SJCRH30 (cell line): ENCODE results near the gene NUTF2. TPM values are rescaled to one million over a fixed set of nuclear protein-coding genes. Genes with fewer than 3 reads are reported as not detected.

Experiments
- DNase-seq, 2 experiments: peaks; one replicate each; pipeline ENCODE4 v3.0.0-alpha.2; 2015 to 2020
- H3K27ac ChIP-seq: fragments of 250-450 bp; sonication (Bioruptor Pico); 2 replicates; pipeline ENCODE4 v1.5.1; 2020; ENCODE audit warnings: mild to moderate bottlenecking, moderate library complexity
- H3K27me3 ChIP-seq: fragments of 250-450 bp; sonication (Bioruptor Pico); 2 replicates; pipeline ENCODE4 v1.5.1; 2020; ENCODE audit warnings: mild to moderate bottlenecking, moderate library complexity
- H3K36me3 ChIP-seq: fragments of 250-450 bp; sonication (Bioruptor Pico); 2 replicates; pipeline ENCODE4 v1.5.1; 2020; ENCODE audit warnings: mild to moderate bottlenecking, moderate library complexity
- H3K4me1 ChIP-seq: fragments of 250-450 bp; sonication (Bioruptor Pico); 2 replicates; pipeline ENCODE4 v1.5.1; 2020; ENCODE audit warnings: mild to moderate bottlenecking, moderate library complexity
- H3K4me3 ChIP-seq: fragments of 250-450 bp; sonication (Bioruptor Pico); 2 replicates; pipeline ENCODE4 v1.5.1; 2020; ENCODE audit warnings: mild to moderate bottlenecking, moderate library complexity
- H3K9me3 ChIP-seq: fragments of 250-450 bp; sonication (Bioruptor Pico); replicated peaks from 2 replicates; pipeline ENCODE4 v1.5.1; 2020; ENCODE audit warnings: mild to moderate bottlenecking, moderate library complexity
- total RNA-seq: library from RNA; depleted of rRNA; stranded (reverse); fragments of >200 nt; shearing (Covaris generic); gene quantifications from 2 replicates; pipeline ENCODE4 v1.2.3, GENCODE V29; 2014; rRNA removed

Gene NUTF2
- total RNA-seq = 164 and 177 TPM in 2 replicates

DNA sequence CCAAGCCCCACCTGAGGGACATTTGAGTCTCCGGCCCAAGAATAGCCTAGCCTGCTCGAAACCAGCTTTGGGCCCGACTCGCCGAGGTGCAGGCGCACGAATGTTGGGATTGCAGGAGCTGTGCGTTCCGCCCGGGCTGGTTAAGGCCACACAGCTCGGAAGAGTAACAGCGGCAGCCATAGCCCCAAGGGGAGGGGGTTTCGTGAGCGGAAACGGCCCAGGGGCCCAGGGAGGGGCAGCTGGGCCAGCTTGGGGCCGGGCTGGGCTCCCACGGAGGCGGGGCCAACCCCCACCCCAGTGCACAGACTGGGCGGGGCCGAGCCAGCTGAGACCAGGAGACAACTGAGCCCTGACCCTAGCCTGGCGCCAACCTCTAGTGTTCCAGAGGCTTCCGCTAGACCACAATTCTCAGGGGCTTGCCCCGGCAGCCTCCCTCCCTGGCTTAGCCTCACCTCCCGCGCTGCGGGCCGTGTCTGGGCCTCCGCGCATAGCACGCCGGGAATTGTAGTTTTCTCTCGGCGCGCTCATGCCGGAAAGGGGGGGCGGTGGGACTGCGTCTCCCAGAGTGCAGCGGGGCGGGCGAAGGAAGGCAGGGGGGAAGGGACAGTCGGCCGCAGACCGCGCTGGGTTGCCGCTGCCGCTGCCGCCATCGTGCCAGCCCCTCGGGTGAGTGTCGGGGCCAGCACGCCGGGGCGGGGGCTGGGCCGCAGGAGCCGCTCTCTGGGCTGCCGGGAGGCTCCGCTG is at the start of gene NUTF2:
TSS of gene NUTF2 (plus strand) at position 614 of the 744 bp plus-strand sequence. CDS start 18,198 bp downstream, outside the sequence.
- peaks cover 5% of the 10 kb centered on the region; the same call in 1 of the 2 replicates for H3K4me1 ChIP-seq
- DNase-seq = peak; percentile 96 to 97
- no peaks in the 10 kb centered on the region for H3K27me3 ChIP-seq
- H3K36me3 ChIP-seq = no peaks in the 10 kb centered on the region
- peak within 1 kb of the TSS; percentile 100 for H3K4me3 ChIP-seq
- no peaks in the 10 kb centered on the region for H3K9me3 ChIP-seq
- H3K27ac ChIP-seq = peak within 1 kb of the TSS; percentile 75

- no peak overlapping the region for H3K27ac ChIP-seq
- no peak for DNase-seq
- H3K27me3 ChIP-seq = no peaks in the 10 kb centered on the region
- no peaks in the 10 kb centered on the region for H3K9me3 ChIP-seq
- no peaks in the 10 kb centered on the region; the same call in 1 of the 2 replicates for H3K36me3 ChIP-seq
- no peaks in the 10 kb centered on the region for H3K4me1 ChIP-seq
- H3K4me3 ChIP-seq = no peak overlapping the region
Measured at GRCh38 chr16:67800338-67800926, 46.3 kb upstream of the NUTF2 start.

DNA sequence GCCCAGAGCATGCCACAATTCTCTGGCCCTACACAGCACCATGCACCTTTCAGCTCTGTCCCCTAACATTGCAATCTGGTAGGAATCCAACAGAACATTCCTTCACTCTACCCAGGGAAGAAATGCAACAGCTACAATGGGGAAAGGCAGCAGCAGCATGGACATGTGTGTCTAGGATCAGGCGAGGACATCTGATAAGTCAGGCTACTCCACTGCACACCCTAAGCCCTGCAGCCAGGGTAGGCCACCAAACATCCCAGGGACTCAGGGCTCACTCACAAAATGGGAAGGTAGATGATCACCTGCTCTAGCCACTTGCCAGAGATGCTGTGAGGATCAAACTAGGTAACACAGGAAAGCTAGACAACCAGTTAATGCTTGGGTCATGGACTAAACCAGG is 45.5 kb upstream of the NUTF2 start:
- H3K9me3 ChIP-seq = no peaks in the 10 kb centered on the region
- H3K36me3 ChIP-seq = no peaks in the 10 kb centered on the region; the same call in 1 of the 2 replicates
- DNase-seq = no peak
- no peak overlapping the region for H3K4me3 ChIP-seq
- no peaks in the 10 kb centered on the region for H3K27me3 ChIP-seq
- H3K4me1 ChIP-seq = no peaks in the 10 kb centered on the region
- no peak overlapping the region for H3K27ac ChIP-seq

GRCh38 chr16:67801883-67802282 is 44.9 kb upstream of the NUTF2 start:
- H3K27me3 ChIP-seq = no peaks in the 10 kb centered on the region
- no peaks in the 10 kb centered on the region; the same call in 1 of the 2 replicates for H3K36me3 ChIP-seq
- H3K9me3 ChIP-seq = no peaks in the 10 kb centered on the region
- H3K4me1 ChIP-seq = no peaks in the 10 kb centered on the region
- H3K27ac ChIP-seq = no peak overlapping the region
- no peak overlapping the region for H3K4me3 ChIP-seq
- DNase-seq = no peak

DNA sequence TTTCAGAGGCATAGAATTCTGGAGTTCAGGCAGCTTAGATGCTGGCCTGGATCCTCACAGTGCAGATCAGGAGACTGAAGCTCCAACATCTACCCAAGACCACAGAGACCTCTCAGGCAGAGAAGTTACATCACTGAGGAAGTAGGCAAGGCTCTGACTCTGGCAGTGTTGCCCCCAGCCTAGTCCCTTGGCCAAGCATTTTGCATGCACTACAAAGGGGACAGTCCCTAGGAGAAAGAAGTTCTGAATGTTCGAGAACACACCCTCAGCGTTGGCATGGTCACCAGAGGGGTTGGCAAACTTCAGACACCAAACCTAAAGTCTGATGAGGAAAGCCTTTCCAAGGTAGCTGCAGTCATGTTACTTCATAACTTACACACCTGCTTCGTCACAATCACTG is 42.8 kb upstream of the NUTF2 start:
- Histone ChIP-seq H3K9me3 (no peaks in the 10 kb centered on the region), H3K4me1 (no peaks in the 10 kb centered on the region), H3K27ac (no peak overlapping the region), H3K36me3 (no peaks in the 10 kb centered on the region; the same call in 1 of the 2 replicates), H3K27me3 (no peaks in the 10 kb centered on the region), H3K4me3 (no peak overlapping the region)
- no peak for DNase-seq

DNA sequence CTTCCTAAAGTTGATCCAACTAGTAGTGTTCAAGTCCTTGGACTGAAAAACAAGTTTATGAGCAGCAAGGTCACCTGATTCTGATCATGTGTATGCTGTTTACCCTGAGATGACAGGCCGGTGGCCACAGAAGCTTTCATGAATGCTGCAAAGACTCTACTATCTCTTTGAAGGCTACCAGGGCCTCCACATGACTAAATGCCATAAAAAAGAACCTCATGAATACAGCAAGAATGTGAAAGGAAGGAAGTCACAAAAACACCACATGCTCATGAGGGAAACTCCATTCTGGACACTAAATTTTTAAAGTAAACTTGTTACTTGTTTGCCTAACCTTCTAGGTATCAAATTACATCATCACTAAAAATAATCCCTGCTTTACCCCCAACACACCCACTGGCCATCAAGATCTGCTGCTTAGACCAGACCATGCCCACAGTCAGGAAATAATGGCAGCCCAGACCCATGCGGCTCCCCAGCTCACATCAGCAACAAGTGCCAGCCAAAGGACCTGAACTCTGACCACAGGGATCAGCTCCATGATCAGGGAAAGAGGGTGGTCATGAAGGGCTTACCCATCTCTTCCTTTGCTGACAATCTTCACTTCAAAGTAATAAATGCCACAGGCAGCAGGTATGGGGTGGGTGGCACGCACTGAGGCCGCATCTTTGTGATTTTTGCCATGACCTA is 41.7 kb upstream of the NUTF2 start:
- H3K36me3 ChIP-seq = no peaks in the 10 kb centered on the region; the same call in 1 of the 2 replicates
- no peak overlapping the region for H3K27ac ChIP-seq
- no peaks in the 10 kb centered on the region for H3K27me3 ChIP-seq
- DNase-seq = no peak
- H3K4me1 ChIP-seq = no peaks in the 10 kb centered on the region
- no peaks in the 10 kb centered on the region for H3K9me3 ChIP-seq
- H3K4me3 ChIP-seq = no peak overlapping the region; the same call in 1 of the 2 replicates

DNA sequence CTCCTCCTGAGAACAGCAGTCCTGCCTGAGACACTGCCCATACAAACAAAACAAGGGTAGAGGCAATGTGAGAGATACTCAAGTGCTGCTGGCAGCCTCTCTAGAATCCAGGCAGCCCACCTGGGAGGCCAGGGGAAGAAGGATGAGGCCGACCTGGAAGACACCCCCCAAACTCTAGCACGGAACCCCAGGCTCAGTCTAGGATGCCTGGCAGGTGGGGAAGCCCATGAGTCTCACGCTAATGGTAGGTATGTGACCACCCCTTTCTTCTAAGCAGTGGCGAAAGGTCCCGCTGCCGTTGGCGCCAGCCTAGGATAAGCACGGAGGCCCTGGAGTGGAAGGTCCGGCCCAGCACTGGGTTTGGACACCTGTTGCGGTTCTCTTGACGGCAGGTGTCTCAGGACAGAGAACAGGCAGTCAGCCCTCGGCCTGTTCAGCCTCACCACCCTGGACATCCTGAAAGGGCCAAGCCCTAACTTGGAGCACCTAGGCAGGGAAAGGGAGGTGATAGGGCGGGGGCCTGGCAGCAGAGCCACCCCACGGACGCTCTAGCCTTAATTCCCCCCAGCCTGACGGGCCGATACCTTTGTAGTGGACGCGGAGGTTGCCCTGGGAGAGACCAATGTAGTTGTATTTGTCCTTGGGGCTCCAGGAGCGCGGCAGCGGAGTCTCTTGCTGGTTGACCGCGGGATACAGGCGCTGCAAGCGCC is 40.9 kb upstream of the NUTF2 start:
- H3K9me3 ChIP-seq = no peaks in the 10 kb centered on the region
- peak overlapping the region; percentile 75 for H3K4me3 ChIP-seq
- peak overlapping the region; percentile 48 for H3K27ac ChIP-seq
- no peaks in the 10 kb centered on the region for H3K27me3 ChIP-seq
- no peaks in the 10 kb centered on the region for H3K4me1 ChIP-seq
- no peaks in the 10 kb centered on the region; the same call in 1 of the 2 replicates for H3K36me3 ChIP-seq
- DNase-seq = peak; percentile 11 to 18

DNA sequence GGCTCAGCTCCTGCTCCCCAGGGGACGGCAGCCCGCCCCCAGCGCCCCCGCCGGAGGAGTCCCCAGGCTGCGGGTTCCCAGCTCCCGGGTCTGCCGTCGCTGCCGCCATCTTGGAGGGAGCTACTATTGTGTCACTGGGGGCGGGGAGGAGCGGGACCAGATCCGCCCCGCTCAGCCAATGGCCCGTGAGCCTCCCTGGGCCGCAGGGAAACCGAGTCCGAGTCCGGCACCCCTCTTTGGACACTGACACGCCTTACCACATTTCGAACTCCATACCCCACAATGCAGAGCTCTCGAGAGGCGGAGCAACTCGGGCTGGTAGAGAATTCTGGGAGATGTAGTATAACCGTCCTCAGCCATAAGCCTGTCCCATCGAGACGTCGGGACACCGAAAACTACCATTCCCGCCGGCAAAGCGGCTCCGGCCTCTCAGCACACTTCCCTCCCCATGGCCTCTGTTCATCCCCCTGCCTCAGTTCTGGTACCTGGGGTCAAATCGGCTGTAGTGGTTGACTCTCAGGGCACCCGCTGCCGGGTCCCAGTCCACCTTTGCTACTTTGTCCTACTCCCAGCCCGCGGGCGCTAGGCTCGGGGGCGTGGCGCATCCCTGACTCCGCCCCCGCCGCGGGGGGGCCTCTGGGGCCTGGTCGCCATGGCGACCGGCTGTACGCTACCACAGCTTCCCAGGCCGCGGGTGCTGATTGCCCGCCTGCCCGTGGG is 40.1 kb upstream of the NUTF2 start, which contains the start of the genes RANBP10 and TSNAXIP1:
TSS of gene RANBP10 (minus strand) at position 133 of the 720 bp plus-strand sequence. CDS start at position 109, 24 bp downstream.
TSS of gene TSNAXIP1 (plus strand) at position 462 of the 720 bp plus-strand sequence. CDS start 261 bp downstream, outside the sequence.
- H3K27me3 ChIP-seq = no peaks in the 10 kb centered on the region
- H3K4me1 ChIP-seq = no peaks in the 10 kb centered on the region
- peak; percentile 95 to 97 for DNase-seq
- no peaks in the 10 kb centered on the region for H3K9me3 ChIP-seq
- no peaks in the 10 kb centered on the region; the same call in 1 of the 2 replicates for H3K36me3 ChIP-seq
- H3K27ac ChIP-seq = peak within 1 kb of the TSS; percentile 48
- H3K4me3 ChIP-seq = peak within 1 kb of the TSS; percentile 75

DNA sequence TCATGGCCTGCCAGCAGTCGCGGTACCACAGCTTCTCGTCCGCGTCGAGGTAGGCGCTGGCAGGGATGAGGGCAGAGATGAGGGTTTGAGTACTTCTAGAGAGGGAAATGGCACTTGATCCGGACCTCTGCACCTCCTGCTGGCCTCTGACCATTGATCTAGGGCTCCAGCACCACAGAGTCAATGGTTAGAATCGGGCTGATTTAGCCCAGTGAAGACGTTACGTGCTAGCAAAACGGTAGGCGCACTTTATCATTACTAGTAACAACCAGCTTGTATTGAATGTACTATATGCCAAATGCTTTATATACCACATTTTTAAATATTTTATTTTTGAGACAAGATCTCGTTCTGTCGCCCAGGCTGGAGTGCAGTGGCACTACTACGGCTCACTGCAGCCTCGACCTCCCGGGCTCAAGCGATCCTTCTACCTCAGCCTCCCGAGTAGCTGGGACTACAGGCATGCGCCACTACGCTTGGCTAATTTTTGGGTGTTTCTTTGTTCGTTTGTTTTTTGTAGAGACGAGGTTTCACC is 39.5 kb upstream of the NUTF2 start:
- Histone ChIP-seq H3K9me3 (no peaks in the 10 kb centered on the region), H3K4me3 (peak overlapping the region; percentile 75), H3K27ac (no peak overlapping the region; the same call in 1 of the 2 replicates), H3K36me3 (no peaks in the 10 kb centered on the region; the same call in 1 of the 2 replicates), H3K27me3 (no peaks in the 10 kb centered on the region), H3K4me1 (no peaks in the 10 kb centered on the region)
- DNase-seq = no peak

- Histone ChIP-seq H3K4me3 (no peak overlapping the region), H3K27ac (no peak overlapping the region), H3K9me3 (no peaks in the 10 kb centered on the region), H3K27me3 (no peaks in the 10 kb centered on the region), H3K36me3 (no peaks in the 10 kb centered on the region), H3K4me1 (no peaks in the 10 kb centered on the region)
- DNase-seq = no peak
Measured at GRCh38 chr16:67811899-67812298, 34.8 kb upstream of the NUTF2 start.

- H3K4me3 ChIP-seq = no peak overlapping the region
- no peak for DNase-seq
- H3K36me3 ChIP-seq = no peaks in the 10 kb centered on the region
- no peaks in the 10 kb centered on the region for H3K4me1 ChIP-seq
- no peaks in the 10 kb centered on the region for H3K27me3 ChIP-seq
- no peak overlapping the region for H3K27ac ChIP-seq
- H3K9me3 ChIP-seq = no peaks in the 10 kb centered on the region
Measured at GRCh38 chr16:67814567-67814966, 32.2 kb upstream of the NUTF2 start.

- H3K4me1 ChIP-seq = no peaks in the 10 kb centered on the region
- H3K27me3 ChIP-seq = no peaks in the 10 kb centered on the region
- H3K9me3 ChIP-seq = no peaks in the 10 kb centered on the region
- no peak overlapping the region for H3K27ac ChIP-seq
- DNase-seq = no peak
- no peaks in the 10 kb centered on the region for H3K36me3 ChIP-seq
- no peak overlapping the region for H3K4me3 ChIP-seq
Measured at GRCh38 chr16:67820608-67821259, 26.0 kb upstream of the NUTF2 start.

DNA sequence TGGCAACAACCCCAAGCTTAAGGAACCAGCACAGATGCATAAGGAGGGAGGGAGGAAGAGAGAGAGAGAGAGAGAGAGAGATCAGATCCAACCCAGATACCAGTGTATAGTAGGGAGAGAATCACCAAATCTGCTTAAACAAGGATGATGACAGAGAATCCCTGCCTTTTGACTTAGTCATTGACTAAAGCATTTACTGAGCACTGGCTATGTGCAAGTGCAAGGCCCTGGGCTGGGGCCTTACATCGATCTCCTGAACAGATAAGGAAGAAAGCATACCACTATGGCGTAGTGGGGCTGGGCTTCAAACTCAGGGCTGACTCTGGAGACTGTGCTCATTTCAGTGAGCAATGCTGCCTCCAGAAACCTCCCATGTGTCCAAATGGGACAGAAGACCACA is 24.2 kb upstream of the NUTF2 start:
- Histone ChIP-seq H3K27ac (no peak overlapping the region), H3K4me3 (no peak overlapping the region), H3K4me1 (no peaks in the 10 kb centered on the region), H3K36me3 (0 out of 2 replicates have a peak, but pooled peaks cover 5% of the 10 kb centered on the region), H3K9me3 (no peaks in the 10 kb centered on the region), H3K27me3 (no peaks in the 10 kb centered on the region)
- DNase-seq = no peak
